ELF-1 (cell line): Measurements from ENCODE around the gene FOXP4.

ENCODE experiments used
- DNase-seq: peaks from one replicate; pipeline ENCODE4 v3.0.0-alpha.2; 2016; ENCODE audit warnings: low read depth, low spot score

Gene FOXP4

GRCh38 chr6:41642960-41643898 lies 97.0 kb downstream of the FOXP4 start:
- DNase-seq, result no peak

- DNase-seq, result no peak
Observed at GRCh38 chr6:41643899-41644269, 97.7 kb downstream of the FOXP4 start.

- DNase-seq, result peak; percentile 86
Observed at GRCh38 chr6:41644297-41644879, 98.2 kb downstream of the FOXP4 start.

GRCh38 chr6:41645007-41645618 lies 98.9 kb downstream of the FOXP4 start:
- DNase-seq, result no peak

GRCh38 chr6:41646026-41646795 lies 100.0 kb downstream of the FOXP4 start:
- DNase-seq, result no peak

- no peak for DNase-seq
Observed at GRCh38 chr6:41647061-41647511, 100.9 kb downstream of the FOXP4 start.

GRCh38 chr6:41648070-41648585 lies 101.9 kb downstream of the FOXP4 start:
- DNase-seq, result no peak

GRCh38 chr6:41648921-41649320 lies 102.7 kb downstream of the FOXP4 start:
- DNase-seq, result no peak

- DNase-seq, result no peak
Observed at GRCh38 chr6:41649596-41649995, 103.4 kb downstream of the FOXP4 start.

- DNase-seq, result no peak
Observed at GRCh38 chr6:41650120-41650519, 103.9 kb downstream of the FOXP4 start.

GRCh38 chr6:41651246-41651961 lies 105.2 kb downstream of the FOXP4 start:
- DNase-seq, result peak; percentile 27
